Common myeloid progenitor, CD34-positive (primary cell): ENCODE data around the gene PLXNA4.

ENCODE experiments used
- CTCF ChIA-PET: fragments of 350-600 bp; sonication (Branson Sonifier 250); formaldehyde crosslinking; loops from one replicate; lab custom pipeline; 2021; ENCODE audit warnings: antibody characterized with exemption; lab: Charles Lee
- POLR2A ChIA-PET: fragments of 350-600 bp; sonication (Branson Sonifier 250); formaldehyde crosslinking; loops from one replicate; lab custom pipeline; 2021; ENCODE audit warnings: antibody characterized with exemption; lab: Charles Lee
- DNase-seq, 3 donors: peaks; one replicate each; pipeline versions ENCODE4 v3.0.0 to v3.0.0-alpha.2; 2013
- H3K27ac ChIP-seq, 2 experiments: 1 replicate in 1 of 2; 2 replicates in 1 of 2; pipeline ENCODE4 v1.7.0; 2013; ENCODE audit warnings: inconsistent platforms in 2 of 2, low read length in 2 of 2, mild to moderate bottlenecking in 2 of 2, low read depth in 1 of 2, moderate library complexity in 1 of 2; ENCODE audit not compliant: severe bottlenecking in 2 of 2, insufficient read depth in 1 of 2, poor library complexity in 1 of 2
- H3K27me3 ChIP-seq, 5 experiments: replicated peaks in 2 of 5; 1 replicate in 3 of 5; 2 replicates in 2 of 5; pipeline versions ENCODE4 v1.6.1 to v1.7.0; 2013; ENCODE audit warnings: low read length in 4 of 5, mild to moderate bottlenecking in 2 of 5, moderate library complexity in 2 of 5, inconsistent platforms in 1 of 5; ENCODE audit not compliant: insufficient read depth in 5 of 5, control insufficient read depth in 4 of 5
- H3K36me3 ChIP-seq, 4 experiments: 1 replicate in 2 of 4; 2 replicates in 2 of 4; pipeline versions ENCODE4 v1.6.1 to v1.7.0; 2013; ENCODE audit warnings: low read length in 3 of 4, control low read depth in 1 of 4, mild to moderate bottlenecking in 1 of 4; ENCODE audit not compliant: control insufficient read depth in 4 of 4, insufficient read depth in 4 of 4
- H3K4me1 ChIP-seq, 4 experiments: 1 replicate in 3 of 4; 2 replicates in 1 of 4; pipeline versions ENCODE4 v1.6.1 to v1.7.1; 2013; ENCODE audit warnings: low read length in 3 of 4, mild to moderate bottlenecking in 3 of 4, control low read depth in 1 of 4, inconsistent platforms in 1 of 4, moderate library complexity in 1 of 4; ENCODE audit not compliant: control insufficient read depth in 4 of 4, insufficient read depth in 4 of 4; ENCODE audit errors: control extremely low read depth in 1 of 4
- H3K4me3 ChIP-seq, 7 experiments: 1 replicate in 4 of 7; 2 replicates in 3 of 7; pipeline versions ENCODE4 v1.5.1 to v1.7.0; 2013; ENCODE audit warnings: mild to moderate bottlenecking in 7 of 7, low read length in 6 of 7, moderate library complexity in 6 of 7, inconsistent platforms in 2 of 7, low read depth in 2 of 7, control low read depth in 1 of 7; ENCODE audit not compliant: insufficient read depth in 4 of 7, control insufficient read depth in 1 of 7; ENCODE audit errors: extremely low read depth in 1 of 7
- H3K9me3 ChIP-seq, 5 experiments: 1 replicate in 4 of 5; 2 replicates in 1 of 5; pipeline versions ENCODE4 v1.6.1 to v1.7.1; 2013; ENCODE audit warnings: low read length in 4 of 5, mild to moderate bottlenecking in 2 of 5, inconsistent platforms in 1 of 5, low read depth in 1 of 5, moderate library complexity in 1 of 5; ENCODE audit not compliant: control insufficient read depth in 4 of 5, insufficient read depth in 2 of 5; ENCODE audit errors: control extremely low read depth in 1 of 5
- WGBS: methylation state at CpG from one replicate; pipeline ENCODE4 v1.1.5; 2013; ENCODE audit not compliant: insufficient coverage; 5-methylcytosine and 5-hydroxymethylcytosine counted together

The PLXNA4 gene

DNA sequence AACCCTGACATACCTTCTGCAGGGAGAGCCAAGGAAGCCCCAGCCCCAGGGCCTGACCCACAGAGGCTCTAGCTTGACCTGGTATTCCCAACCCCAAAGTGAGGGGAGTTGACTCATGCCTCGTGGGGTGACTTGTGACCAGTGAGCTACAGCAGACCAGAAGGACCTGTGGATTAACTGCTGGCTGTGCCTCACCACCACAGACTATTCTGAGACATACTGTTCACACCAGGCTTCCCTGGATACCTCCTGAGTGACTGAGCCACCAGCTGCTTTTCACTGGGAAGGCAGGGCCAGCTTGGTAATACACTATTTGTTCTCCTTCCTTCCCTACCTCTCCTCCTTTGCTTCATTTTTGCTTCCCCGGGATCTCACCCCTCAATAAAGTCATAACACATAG lies 7.3 kb downstream of the PLXNA4 start:
- WGBS = 80% methylated on average over 1 of the region's 2 CpGs
- CTCF ChIA-PET = interaction anchor here (1.0 to 1.8 kb wide), 2 partner anchors 9 to 11 kb away, joined by 4 to 5 read pairs; no protein-coding TSS in a partner anchor

DNA sequence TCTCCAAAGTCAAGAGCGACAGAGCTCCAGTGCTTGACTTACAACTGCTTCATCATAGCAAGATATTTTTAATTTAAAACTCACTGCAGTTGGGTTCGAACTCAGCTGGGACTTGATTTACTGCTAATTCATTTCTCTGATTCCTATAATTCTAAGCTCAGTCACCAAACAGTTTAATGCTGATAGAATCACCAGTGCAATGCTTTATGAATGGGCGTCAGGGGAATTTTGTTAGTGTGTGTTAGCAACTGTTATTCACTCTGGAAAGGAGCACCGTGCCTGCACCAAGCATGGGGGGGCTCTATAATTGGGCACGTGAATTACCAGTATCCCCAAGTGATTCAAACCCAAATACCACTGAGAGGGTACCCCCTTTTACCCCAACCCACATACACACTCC lies 10.4 kb downstream of the PLXNA4 start:
- Histone ChIP-seq H3K36me3 (no peaks in the 10 kb centered on the region), H3K27ac (no peak overlapping the region), H3K4me1 (peaks cover 0 to 7% (median 6%) of the 10 kb centered on the region in 4 experiments), H3K9me3 (no peaks in the 10 kb centered on the region), H3K4me3 (no peak overlapping the region), H3K27me3 (peaks cover 6 to 86% (median 16%) of the 10 kb centered on the region in 5 experiments)
- CTCF ChIA-PET = interaction anchor here (1.3 kb wide), 2 partner anchors 11 to 46 kb away, joined by 3 to 4 read pairs; no protein-coding TSS in a partner anchor
- POLR2A ChIA-PET = no interaction called here
- no peak for DNase-seq
- WGBS = 100% methylated on average over 1 of the region's 5 CpGs

More for the DNA sequence above, 7.3 kb downstream of the PLXNA4 start:
- Histone ChIP-seq H3K36me3 (no peaks in the 10 kb centered on the region), H3K27ac (no peak overlapping the region), H3K9me3 (no peaks in the 10 kb centered on the region), H3K27me3 (peaks cover 15 to 88% (median 43%) of the 10 kb centered on the region in 5 experiments), H3K4me3 (no peak overlapping the region), H3K4me1 (peaks cover 0 to 7% (median 6%) of the 10 kb centered on the region in 4 experiments)
- no peak for DNase-seq
- POLR2A ChIA-PET = no interaction called here

DNA sequence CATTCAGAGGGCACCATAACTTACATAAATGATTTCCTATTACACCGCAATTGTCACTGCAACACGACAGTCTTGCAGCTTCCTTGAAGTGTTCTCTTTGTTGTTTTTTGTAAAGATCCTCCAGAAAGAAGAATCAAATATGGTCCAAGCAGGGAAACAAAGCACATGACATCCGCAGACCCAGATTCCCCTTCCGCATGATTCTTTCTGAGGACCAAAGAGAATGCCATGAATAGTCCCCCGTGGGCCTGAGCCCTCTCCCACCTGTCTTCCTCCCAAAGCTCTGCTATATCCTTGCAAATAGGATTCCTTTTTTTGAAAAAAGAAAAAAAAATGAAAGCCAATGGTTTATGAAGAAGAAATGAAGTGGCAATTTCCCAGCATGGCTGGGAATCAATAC lies 10.8 kb downstream of the PLXNA4 start:
- no peak for DNase-seq
- Histone ChIP-seq H3K27me3 (peaks cover 3 to 86% (median 13%) of the 10 kb centered on the region in 5 experiments), H3K9me3 (no peaks in the 10 kb centered on the region), H3K36me3 (no peaks in the 10 kb centered on the region), H3K27ac (no peak overlapping the region), H3K4me3 (no peak overlapping the region), H3K4me1 (peaks cover 0 to 4% (median 3%) of the 10 kb centered on the region in 4 experiments)
- POLR2A ChIA-PET = no interaction called here
- 92% methylated on average over 4 of the region's 5 CpGs for WGBS
- CTCF ChIA-PET = interaction anchor here (0.9 to 1.3 kb wide), 3 partner anchors 12 to 46 kb away, joined by 3 to 4 read pairs (median 4); no protein-coding TSS in a partner anchor

DNA sequence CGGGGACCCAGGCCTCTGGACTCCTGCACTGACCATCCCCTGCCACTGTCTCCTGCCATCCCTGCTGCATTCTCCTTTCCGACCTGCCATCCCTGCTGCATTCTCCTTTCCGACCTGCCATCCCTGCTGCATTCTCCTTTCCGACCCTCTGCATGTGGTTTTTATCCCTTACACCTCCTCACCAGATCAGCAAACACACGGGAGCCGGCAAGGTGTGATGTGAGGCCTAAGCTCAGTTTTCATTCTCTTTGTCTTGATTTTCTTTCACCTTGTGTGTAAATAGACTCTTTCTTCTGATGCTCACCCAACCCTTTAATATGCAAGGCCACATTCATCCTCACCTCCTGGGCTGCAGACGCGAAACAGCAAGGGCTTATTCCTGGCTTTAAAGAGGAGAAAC lies 11.4 kb downstream of the PLXNA4 start:
- Histone ChIP-seq H3K27ac (no peak overlapping the region), H3K4me1 (no peaks in the 10 kb centered on the region), H3K9me3 (no peaks in the 10 kb centered on the region), H3K4me3 (no peak overlapping the region), H3K36me3 (no peaks in the 10 kb centered on the region), H3K27me3 (peaks cover 2 to 83% (median 12%) of the 10 kb centered on the region in 5 experiments)
- CTCF ChIA-PET = interaction anchor here (0.6 to 1.3 kb wide), 3 partner anchors 12 to 169 kb away, joined by 3 to 4 read pairs (median 4); no protein-coding TSS in a partner anchor
- no peak for DNase-seq
- POLR2A ChIA-PET = no interaction called here
- WGBS = 94% methylated on average over 6 of the region's 8 CpGs

DNA sequence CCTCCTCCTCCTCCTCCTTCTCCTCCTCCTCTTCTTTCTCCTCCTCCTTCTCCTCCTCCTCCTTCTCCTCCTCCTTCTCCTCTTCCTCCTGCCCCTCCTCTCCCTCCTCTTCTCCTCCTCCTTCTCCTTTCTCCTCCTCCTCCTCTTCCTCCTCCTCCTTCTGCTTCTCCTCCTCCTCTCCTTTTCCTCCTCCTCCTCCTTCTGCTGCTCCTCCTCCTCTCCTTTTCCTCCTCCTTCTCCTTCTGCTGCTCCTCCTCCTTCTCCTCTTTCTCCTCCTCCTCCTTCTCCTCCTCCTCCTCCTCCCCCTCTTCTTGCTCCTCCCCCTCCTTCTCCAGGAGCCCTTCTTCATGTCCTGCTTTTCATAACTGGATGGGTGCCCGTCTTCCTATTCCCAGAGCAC lies 12.2 kb downstream of the PLXNA4 start:
- Histone ChIP-seq H3K36me3 (no peaks in the 10 kb centered on the region), H3K4me3 (no peak overlapping the region), H3K4me1 (peaks cover 0 to under 1% (median 0%) of the 10 kb centered on the region in 4 experiments), H3K9me3 (no peaks in the 10 kb centered on the region), H3K27me3 (peaks cover 2 to 76% (median 10%) of the 10 kb centered on the region in 5 experiments), H3K27ac (no peak overlapping the region)
- WGBS = no CpG with 5 or more reads among the region's 1 CpG
- DNase-seq = no peak
- ChIA-PET POLR2A (no interaction called here), CTCF (interaction anchor here (0.6 kb wide), 1 partner anchor 170 kb away, joined by 3 read pairs; no protein-coding TSS in a partner anchor)

DNA sequence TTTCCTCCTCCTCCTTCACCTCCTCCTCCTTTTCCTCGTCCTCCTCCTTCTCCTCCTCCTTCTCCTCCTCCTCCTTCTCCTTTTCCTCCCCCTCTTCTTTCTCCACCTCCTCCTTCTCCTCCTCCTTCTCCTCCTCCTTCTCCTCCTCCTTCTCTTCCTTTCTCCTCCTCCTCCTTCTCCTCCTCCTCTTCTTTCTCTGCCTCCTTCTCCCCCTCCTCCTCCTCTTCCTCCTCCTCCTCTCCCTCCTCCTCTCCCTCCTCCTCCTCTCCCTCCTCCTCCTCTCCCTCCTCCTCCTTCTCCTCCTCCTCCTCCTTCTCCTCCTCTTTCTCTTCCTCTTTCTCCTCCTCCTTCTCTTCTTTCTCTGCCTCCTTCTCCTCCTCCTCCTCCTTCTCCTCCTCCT lies 13.6 kb downstream of the PLXNA4 start:
- CTCF ChIA-PET = no interaction called here
- H3K27me3 ChIP-seq = peaks cover 0 to 68% (median 10%) of the 10 kb centered on the region in 5 experiments

DNA sequence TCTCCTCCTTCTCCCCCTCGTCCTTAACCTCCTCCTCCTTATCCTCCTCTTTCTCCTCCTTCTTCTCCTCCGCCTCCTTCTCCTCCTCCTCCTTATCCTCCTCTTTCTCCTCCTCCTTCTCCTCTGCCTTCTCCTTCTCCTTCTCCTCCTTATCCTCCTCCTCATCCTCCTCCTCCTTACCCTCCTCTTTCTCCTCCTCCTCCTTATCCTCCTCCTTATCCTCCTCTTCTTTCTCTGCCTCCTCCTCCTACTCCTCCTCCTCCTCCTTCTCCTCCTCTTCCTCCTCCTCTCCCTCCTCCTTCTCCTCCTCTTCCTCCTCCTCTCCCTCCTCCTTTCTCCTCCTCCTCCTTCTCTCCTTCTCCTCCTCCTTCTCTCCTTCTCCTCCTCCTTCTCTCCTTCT lies 14.5 kb downstream of the PLXNA4 start:
- WGBS = 84% methylated on average over 2 of the region's 2 CpGs
- H3K27me3 ChIP-seq = peaks cover 0 to 59% (median 4%) of the 10 kb centered on the region in 5 experiments
- DNase-seq = no peak
- CTCF ChIA-PET = no interaction called here
- H3K4me1 ChIP-seq = peaks cover 0 to 14% (median under 1%) of the 10 kb centered on the region in 4 experiments
- no peak overlapping the region for H3K4me3 ChIP-seq
- no peaks in the 10 kb centered on the region for H3K36me3 ChIP-seq
- POLR2A ChIA-PET = no interaction called here
- H3K9me3 ChIP-seq = peaks cover 0 to 3% (median 0%) of the 10 kb centered on the region in 5 experiments
- no peak overlapping the region for H3K27ac ChIP-seq

More for the DNA sequence above, 13.6 kb downstream of the PLXNA4 start:
- peaks cover 0 to 12% (median under 1%) of the 10 kb centered on the region in 4 experiments for H3K4me1 ChIP-seq
- peaks cover 0 to under 1% (median 0%) of the 10 kb centered on the region in 5 experiments for H3K9me3 ChIP-seq
- no peaks in the 10 kb centered on the region for H3K36me3 ChIP-seq
- WGBS = 86% methylated on average over 1 of the region's 1 CpG
- DNase-seq = no peak
- POLR2A ChIA-PET = no interaction called here
- no peak overlapping the region for H3K27ac ChIP-seq
- no peak overlapping the region for H3K4me3 ChIP-seq
